ENCODE data around the gene NACAD.

- TF ChIP-seq POLR2A (IDR thresholded peaks at IDR 0.05; ENCODE audit: extremely low read depth, insufficient read length) (no peak), CTCF (IDR thresholded peaks at IDR 0.05; ENCODE audit: low read depth, low read length) (no peak)
- TF ChIP-seq, protein P1, sequence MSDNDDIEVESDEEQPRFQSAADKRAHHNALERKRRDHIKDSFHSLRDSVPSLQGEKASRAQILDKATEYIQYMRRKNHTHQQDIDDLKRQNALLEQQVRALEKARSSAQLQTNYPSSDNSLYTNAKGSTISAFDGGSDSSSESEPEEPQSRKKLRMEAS (IDR thresholded peaks at IDR 0.05; ENCODE audit: low read depth, low read length), result no peak
Observed at GRCh38 chr7:45117582-45117981, 28.8 kb upstream of the NACAD start.

Measured in NB4 (cell line).